C4-2B (cell line): ENCODE measurements around the gene KCNJ1.

Experiments
- ZFX ChIP-seq: fragments of 450-650 bp; IDR thresholded peaks from 2 replicates; pipeline ENCODE4 v1.6.1; 2017
- TF ChIP-seq, protein P1 (sequence below): fragments of 450-650 bp; conservative IDR thresholded peaks from 2 replicates; pipeline ENCODE4 v1.5.1; 2017; ENCODE audit warnings: mild to moderate bottlenecking

DNA sequence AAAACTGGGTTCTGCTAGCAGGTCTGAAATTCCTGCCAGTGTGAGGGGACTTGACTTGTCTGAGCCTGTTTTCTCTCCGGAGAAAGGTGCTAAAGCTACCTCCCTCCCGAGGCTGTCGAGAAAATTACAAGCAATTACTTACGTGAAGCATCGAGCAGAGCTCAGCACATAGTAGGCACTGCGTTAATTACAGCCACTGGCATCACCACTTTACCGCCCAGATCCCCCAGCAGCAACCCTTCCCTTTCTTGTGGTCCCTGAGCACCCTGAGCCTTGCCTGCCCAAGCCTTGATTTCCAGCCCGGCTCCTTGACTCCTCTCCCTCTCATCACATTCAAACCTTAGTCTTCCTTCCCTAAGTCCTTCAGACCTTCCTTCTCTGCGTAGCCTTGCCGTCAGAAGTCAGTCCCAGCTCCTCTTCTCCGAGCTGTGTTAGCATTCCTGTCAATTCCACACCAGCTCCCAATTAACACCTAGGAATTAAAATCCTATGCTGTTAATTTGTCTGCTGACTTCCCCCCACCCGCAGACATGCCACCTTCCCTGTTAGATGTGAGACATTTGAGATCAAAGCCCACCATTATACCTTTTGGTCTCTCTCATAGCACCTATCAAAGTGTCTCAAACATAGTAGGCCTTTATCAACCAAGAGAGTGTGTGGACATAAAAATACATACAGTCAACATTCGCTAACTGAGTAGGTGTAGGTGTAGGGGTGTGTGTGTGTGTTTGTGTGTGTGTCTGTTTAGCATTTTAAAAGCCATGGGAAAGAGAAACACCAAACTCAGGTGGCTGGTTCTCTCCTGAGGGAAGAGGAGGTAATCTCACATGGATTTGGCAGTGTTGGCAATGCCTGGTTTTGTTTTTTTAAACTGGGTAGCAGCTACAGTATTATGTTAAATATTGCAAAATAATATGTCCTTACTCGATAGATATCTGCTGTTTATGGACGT is 21.2 kb upstream of the KCNJ1 start:
- TF ChIP-seq ZFX, result no peak
- TF ChIP-seq, protein P1, sequence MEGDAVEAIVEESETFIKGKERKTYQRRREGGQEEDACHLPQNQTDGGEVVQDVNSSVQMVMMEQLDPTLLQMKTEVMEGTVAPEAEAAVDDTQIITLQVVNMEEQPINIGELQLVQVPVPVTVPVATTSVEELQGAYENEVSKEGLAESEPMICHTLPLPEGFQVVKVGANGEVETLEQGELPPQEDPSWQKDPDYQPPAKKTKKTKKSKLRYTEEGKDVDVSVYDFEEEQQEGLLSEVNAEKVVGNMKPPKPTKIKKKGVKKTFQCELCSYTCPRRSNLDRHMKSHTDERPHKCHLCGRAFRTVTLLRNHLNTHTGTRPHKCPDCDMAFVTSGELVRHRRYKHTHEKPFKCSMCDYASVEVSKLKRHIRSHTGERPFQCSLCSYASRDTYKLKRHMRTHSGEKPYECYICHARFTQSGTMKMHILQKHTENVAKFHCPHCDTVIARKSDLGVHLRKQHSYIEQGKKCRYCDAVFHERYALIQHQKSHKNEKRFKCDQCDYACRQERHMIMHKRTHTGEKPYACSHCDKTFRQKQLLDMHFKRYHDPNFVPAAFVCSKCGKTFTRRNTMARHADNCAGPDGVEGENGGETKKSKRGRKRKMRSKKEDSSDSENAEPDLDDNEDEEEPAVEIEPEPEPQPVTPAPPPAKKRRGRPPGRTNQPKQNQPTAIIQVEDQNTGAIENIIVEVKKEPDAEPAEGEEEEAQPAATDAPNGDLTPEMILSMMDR, result no peak
